Measurements from ENCODE around the gene SH2D3C. TPM values are rescaled to one million over a fixed set of nuclear protein-coding genes. Genes with fewer than 3 reads are reported as not detected.

Gene SH2D3C
- total and polyA plus RNA-seq, 9 of the 15 experiments (the other 6 are each of a cell fraction or from before 2014, with no cell fraction given), result 0.03 to 1.2 (median 0.22) TPM; not detected in 1

GRCh38 chr9:127715470-127716337 lies 62.8 kb downstream of the SH2D3C start, which contains the start of the genes PTRH1 and TTC16 (continued):
- no peak for TF ChIP-seq ARID3A (IDR thresholded peaks at IDR 0.05; ENCODE audit: borderline replicate concordance, low read depth, low read length)
- TF ChIP-seq ZNF354B (CRISPR knock-in tag; IDR thresholded peaks at IDR 0.05), result no peak
- peak; percentile 96 for TF ChIP-seq ETS1 (conservative IDR thresholded peaks at IDR 0.05; ENCODE audit: control insufficient read depth, low read depth, low read length)
- no peak for TF ChIP-seq ZC3H8 (IDR thresholded peaks at IDR 0.05)
- peak; percentile 89 for TF ChIP-seq GABPA (tag; conservative IDR thresholded peaks at IDR 0.05; ENCODE audit: low read depth)
- 0 out of 2 replicates have a peak, but pooled peaks have one; percentile 44 for TF ChIP-seq CREB3L1 (IDR thresholded peaks at IDR 0.05; ENCODE audit: borderline replicate concordance, low read depth)
- TF ChIP-seq POLR2A (conservative IDR thresholded peaks at IDR 0.05), result peak; percentile 75
- no peak for TF ChIP-seq COPS2 (conservative IDR thresholded peaks at IDR 0.05)
- TF ChIP-seq CSDE1 (IDR thresholded peaks at IDR 0.05), result peak in 1 of 2 experiments; percentile 52; a peak in 1 of 4 replicates
- no peak for TF ChIP-seq CREBBP (IDR thresholded peaks at IDR 0.05; ENCODE audit: low read depth, low read length)
- TF ChIP-seq DDX20 (tag; IDR thresholded peaks at IDR 0.05; ENCODE audit: low read depth), result no peak
- no peak for TF ChIP-seq IRF2 (CRISPR knock-in tag; IDR thresholded peaks at IDR 0.05)
- no peak for TF ChIP-seq ZSCAN29 (IDR thresholded peaks at IDR 0.05)
- no peak for TF ChIP-seq ZNF668 (CRISPR knock-in tag; IDR thresholded peaks at IDR 0.05)
- TF ChIP-seq GATA2 (CRISPR knock-in tag; IDR thresholded peaks at IDR 0.05), result no peak
- TF ChIP-seq ZNF639 (CRISPR knock-in tag; conservative IDR thresholded peaks at IDR 0.05 in 1 of 2, IDR thresholded peaks at IDR 0.05 in 1 of 2), result 0 out of 4 replicates have a peak, but pooled peaks of 1 of the 2 experiments have one; percentile 43
- TF ChIP-seq CHD2 (IDR thresholded peaks at IDR 0.05; ENCODE audit: low read depth, low read length), result peak; percentile 72
- TF ChIP-seq MYNN (IDR thresholded peaks at IDR 0.05), result peak; percentile 94; the same call in 1 of the 2 replicates
- TF ChIP-seq MYNN (CRISPR knock-in tag; IDR thresholded peaks at IDR 0.05), result no peak
- TF ChIP-seq ZNF57 (CRISPR knock-in tag; IDR thresholded peaks at IDR 0.05), result no peak
- no peak for TF ChIP-seq PATZ1 (CRISPR knock-in tag; IDR thresholded peaks at IDR 0.05; ENCODE audit: borderline replicate concordance)

All from K562 (cell line).